Stimulated activated CD8-positive, alpha-beta memory T cell treated with anti-CD3 and anti-CD28 coated beads, Interleukin-15, amount 100 ng/mL, for 1 hour (primary cell): ENCODE results near the gene ZNF213.
"Not testable (repeated sequence)": the region's sequence is repeated elsewhere in the genome, so short reads cannot be mapped to it uniquely, and the experiment has no call there.

Experiments used
- DNase-seq: peaks from one replicate; pipeline ENCODE4 v3.0.0-alpha.2; 2020; ENCODE audit warnings: low read depth

Gene ZNF213

GRCh38 chr16:3148256-3149192 lies 13.7 kb downstream of the ZNF213 start:
- no peak for DNase-seq

- DNase-seq = no peak
Measured at GRCh38 chr16:3149193-3149530, 14.3 kb downstream of the ZNF213 start.

- DNase-seq = no peak
Measured at GRCh38 chr16:3149630-3150345, 15.0 kb downstream of the ZNF213 start.

GRCh38 chr16:3150346-3151218 lies 15.8 kb downstream of the ZNF213 start:
- DNase-seq = peak; percentile 98

- no peak for DNase-seq
Measured at GRCh38 chr16:3152027-3152276, 17.1 kb downstream of the ZNF213 start.

- DNase-seq = peak; percentile 55
Measured at GRCh38 chr16:3152277-3152990, 17.6 kb downstream of the ZNF213 start.

- no peak for DNase-seq
Measured at GRCh38 chr16:3152991-3153368, 18.2 kb downstream of the ZNF213 start.

GRCh38 chr16:3155181-3155580 lies 20.4 kb downstream of the ZNF213 start:
- no peak for DNase-seq

GRCh38 chr16:3155972-3156371 lies 21.1 kb downstream of the ZNF213 start:
- no peak for DNase-seq

- peak; percentile 20 for DNase-seq
Measured at GRCh38 chr16:3157229-3158025, 22.6 kb downstream of the ZNF213 start.

GRCh38 chr16:3158026-3158509 lies 23.2 kb downstream of the ZNF213 start:
- DNase-seq = no peak

GRCh38 chr16:3158510-3159314 lies 23.9 kb downstream of the ZNF213 start:
- DNase-seq = peak; percentile 91

GRCh38 chr16:3161235-3162018 lies 26.6 kb downstream of the ZNF213 start:
- DNase-seq = no peak

GRCh38 chr16:3164121-3164991 lies 29.5 kb downstream of the ZNF213 start:
- DNase-seq = no peak

- DNase-seq = no peak
Measured at GRCh38 chr16:3165111-3165822, 30.4 kb downstream of the ZNF213 start.

GRCh38 chr16:3166505-3166886 lies 31.7 kb downstream of the ZNF213 start:
- no peak for DNase-seq

- not testable (repeated sequence) for DNase-seq
Measured at GRCh38 chr16:3168729-3169128, 33.9 kb downstream of the ZNF213 start.
